ENCODE data around the gene LNPK.

DNA sequence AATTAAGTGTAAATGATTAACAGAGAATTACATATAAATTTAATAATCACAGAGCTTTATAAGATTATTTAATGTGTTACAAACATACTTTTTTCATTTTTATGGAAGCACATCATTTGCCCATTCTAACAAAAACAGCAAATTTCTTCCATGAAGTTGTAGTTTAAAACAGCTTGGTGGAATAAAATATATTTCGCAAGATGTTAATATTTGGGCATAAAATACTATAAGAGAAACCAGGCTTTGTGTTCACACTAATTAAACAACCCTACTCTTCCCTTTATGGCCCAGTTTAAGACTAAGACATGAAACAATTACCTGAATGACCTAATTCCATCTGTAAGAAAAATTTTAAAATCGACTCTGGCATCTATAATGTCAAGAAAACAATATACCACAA, 69.4 kb downstream of the LNPK start:
- TF ChIP-seq, protein P1, sequence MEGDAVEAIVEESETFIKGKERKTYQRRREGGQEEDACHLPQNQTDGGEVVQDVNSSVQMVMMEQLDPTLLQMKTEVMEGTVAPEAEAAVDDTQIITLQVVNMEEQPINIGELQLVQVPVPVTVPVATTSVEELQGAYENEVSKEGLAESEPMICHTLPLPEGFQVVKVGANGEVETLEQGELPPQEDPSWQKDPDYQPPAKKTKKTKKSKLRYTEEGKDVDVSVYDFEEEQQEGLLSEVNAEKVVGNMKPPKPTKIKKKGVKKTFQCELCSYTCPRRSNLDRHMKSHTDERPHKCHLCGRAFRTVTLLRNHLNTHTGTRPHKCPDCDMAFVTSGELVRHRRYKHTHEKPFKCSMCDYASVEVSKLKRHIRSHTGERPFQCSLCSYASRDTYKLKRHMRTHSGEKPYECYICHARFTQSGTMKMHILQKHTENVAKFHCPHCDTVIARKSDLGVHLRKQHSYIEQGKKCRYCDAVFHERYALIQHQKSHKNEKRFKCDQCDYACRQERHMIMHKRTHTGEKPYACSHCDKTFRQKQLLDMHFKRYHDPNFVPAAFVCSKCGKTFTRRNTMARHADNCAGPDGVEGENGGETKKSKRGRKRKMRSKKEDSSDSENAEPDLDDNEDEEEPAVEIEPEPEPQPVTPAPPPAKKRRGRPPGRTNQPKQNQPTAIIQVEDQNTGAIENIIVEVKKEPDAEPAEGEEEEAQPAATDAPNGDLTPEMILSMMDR (IDR thresholded peaks at IDR 0.05): no peak
- TF ChIP-seq EZH2 (IDR thresholded peaks at IDR 0.05) (no peak), EZH2phosphoT487 (IDR thresholded peaks at IDR 0.05) (no peak)
